D721Med (cell line): ENCODE results near the gene PRRX2.

Source experiments
- DNase-seq: peaks from one replicate; pipeline ENCODE4 v3.0.0; 2011; ENCODE audit warnings: low spot score; ENCODE audit not compliant: insufficient read length
- FAIRE-seq: peaks from 2 replicates; lab custom pipeline; 2011; peaks lifted over from hg19 to GRCh38; lab: Jason Lieb, UNC
- CTCF ChIP-seq: IDR thresholded peaks from 2 replicates; pipeline ENCODE4 v1.5.1; 2012; ENCODE audit warnings: mild to moderate bottlenecking, control low read depth; ENCODE audit not compliant: insufficient read depth; ENCODE audit errors: missing control alignments

PRRX2 gene

GRCh38 chr9:129697656-129698253 is 32.3 kb downstream of the PRRX2 start:
- TF ChIP-seq CTCF, result no peak
- FAIRE-seq, result no peak
- no peak for DNase-seq

- no peak for DNase-seq
- TF ChIP-seq CTCF, result no peak
- FAIRE-seq, result no peak
These were observed 32.9 kb downstream of the PRRX2 start for GRCh38 chr9:129698254-129698757.

- no peak for TF ChIP-seq CTCF
- FAIRE-seq (no peak), DNase-seq (no peak)
These were observed 35.6 kb downstream of the PRRX2 start for GRCh38 chr9:129701054-129701453.

- DNase-seq, result no peak
- TF ChIP-seq CTCF, result no peak
- no peak for FAIRE-seq
These were observed 36.1 kb downstream of the PRRX2 start for GRCh38 chr9:129701549-129701948.

- FAIRE-seq, result no peak
- DNase-seq, result no peak
- TF ChIP-seq CTCF, result no peak
These were observed 37.4 kb downstream of the PRRX2 start for GRCh38 chr9:129702589-129703520.

GRCh38 chr9:129703667-129704355 is 38.4 kb downstream of the PRRX2 start:
- DNase-seq (no peak), FAIRE-seq (no peak)
- no peak for TF ChIP-seq CTCF
